ENCODE measurements around the gene TPR.

DNA sequence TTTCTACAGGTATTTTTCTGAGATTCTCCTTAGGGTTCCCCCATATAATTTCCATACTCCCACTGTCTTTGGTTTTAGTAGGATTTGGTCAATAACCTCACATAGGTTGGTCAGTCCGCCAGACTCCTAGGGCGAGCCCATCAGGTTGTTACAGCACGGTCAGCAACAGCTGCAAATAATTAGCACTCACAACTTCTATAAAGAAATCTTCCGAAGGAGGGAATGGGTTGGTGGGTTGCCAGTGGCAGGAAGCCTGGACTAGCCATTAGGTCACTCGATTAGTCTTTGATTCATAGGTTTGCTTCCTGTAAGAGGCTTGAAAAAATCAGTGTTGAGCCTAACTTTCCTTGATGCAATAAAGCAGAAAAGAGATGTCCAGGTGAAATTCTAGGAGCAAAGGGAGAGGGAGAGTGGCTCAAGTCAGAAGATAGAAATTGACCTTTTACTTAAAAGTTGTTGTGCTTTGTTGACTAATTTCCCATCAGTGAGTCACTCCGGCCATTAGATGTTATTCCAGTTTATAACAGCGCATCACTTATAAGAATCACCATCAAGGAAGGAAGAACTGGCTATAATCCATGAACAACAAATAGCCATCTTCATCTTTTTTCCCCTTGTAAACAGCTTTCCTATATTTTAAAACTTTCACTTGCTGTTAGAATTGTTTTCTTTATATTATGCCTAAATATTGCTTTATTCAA lies 88.3 kb downstream of the TPR start:
- TF ChIP-seq, protein P1, sequence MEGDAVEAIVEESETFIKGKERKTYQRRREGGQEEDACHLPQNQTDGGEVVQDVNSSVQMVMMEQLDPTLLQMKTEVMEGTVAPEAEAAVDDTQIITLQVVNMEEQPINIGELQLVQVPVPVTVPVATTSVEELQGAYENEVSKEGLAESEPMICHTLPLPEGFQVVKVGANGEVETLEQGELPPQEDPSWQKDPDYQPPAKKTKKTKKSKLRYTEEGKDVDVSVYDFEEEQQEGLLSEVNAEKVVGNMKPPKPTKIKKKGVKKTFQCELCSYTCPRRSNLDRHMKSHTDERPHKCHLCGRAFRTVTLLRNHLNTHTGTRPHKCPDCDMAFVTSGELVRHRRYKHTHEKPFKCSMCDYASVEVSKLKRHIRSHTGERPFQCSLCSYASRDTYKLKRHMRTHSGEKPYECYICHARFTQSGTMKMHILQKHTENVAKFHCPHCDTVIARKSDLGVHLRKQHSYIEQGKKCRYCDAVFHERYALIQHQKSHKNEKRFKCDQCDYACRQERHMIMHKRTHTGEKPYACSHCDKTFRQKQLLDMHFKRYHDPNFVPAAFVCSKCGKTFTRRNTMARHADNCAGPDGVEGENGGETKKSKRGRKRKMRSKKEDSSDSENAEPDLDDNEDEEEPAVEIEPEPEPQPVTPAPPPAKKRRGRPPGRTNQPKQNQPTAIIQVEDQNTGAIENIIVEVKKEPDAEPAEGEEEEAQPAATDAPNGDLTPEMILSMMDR (optimal IDR thresholded peaks at IDR 0.05 in 1 of 3, IDR thresholded peaks at IDR 0.05 in 1 of 3, conservative IDR thresholded peaks at IDR 0.05 in 1 of 3; ENCODE audit: extremely low read depth in 1 of 3, insufficient read depth in 2 of 3, low read length in 3 of 3), result no peak
- TF ChIP-seq EZH2 (IDR thresholded peaks at IDR 0.05; ENCODE audit: low read length), result no peak

Measured in keratinocyte (primary cell).